ENCODE results near the gene MCF2.

DNA sequence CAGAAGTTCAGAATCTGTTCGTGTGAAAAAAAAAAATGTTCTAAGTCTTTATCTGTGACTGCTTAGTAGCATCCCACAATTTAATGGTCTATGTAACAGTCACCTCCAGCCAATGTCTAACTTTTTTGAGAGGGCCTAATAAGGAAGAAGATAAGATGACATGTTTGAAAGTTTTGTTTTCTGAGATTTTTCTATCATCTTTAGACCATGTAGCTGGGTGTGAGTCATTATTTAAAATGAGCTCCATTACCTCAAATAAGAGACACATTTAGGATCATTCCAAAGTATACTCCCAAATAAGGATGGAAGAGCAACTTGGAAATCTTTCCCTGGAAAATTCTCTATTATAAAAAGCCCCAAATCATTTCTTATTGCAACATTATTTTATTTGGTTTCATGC, 28.2 kb upstream of the MCF2 start:
- no peak for TF ChIP-seq CTCF (IDR thresholded peaks at IDR 0.05)
- no peak for TF ChIP-seq POLR2A (IDR thresholded peaks at IDR 0.05)
- no peak for TF ChIP-seq EP300 (IDR thresholded peaks at IDR 0.05)

All from ovary (tissue), 3 donors.